ENCODE data around the gene PADI6. TPM values are rescaled to one million over a fixed set of nuclear protein-coding genes. Genes with fewer than 3 reads are reported as not detected.

Gene PADI6
- total RNA-seq, 4 donors from 2014 or later, result not detected

GRCh38 chr1:17440074-17440826, 68.3 kb downstream of the PADI6 start:
- DNase-seq (ENCODE audit: low spot score in 2 of 2), result no peak
- WGBS, 2 donors, result 35 to 41% methylated on average over 18 of the region's 18 CpGs
- TF ChIP-seq CTCF (IDR thresholded peaks at IDR 0.05), result no peak
- no peak for TF ChIP-seq POLR2A (IDR thresholded peaks at IDR 0.05)
- intact Hi-C loops (cut with DNase I; ENCODE audit: low total_unique reads), result no loop called here
- no peak overlapping the region for H3K4me3 ChIP-seq (ENCODE audit: low read depth, poor library complexity, severe bottlenecking)

GRCh38 chr1:17440827-17441168, 68.8 kb downstream of the PADI6 start:
- no peak overlapping the region for H3K4me3 ChIP-seq (ENCODE audit: low read depth, poor library complexity, severe bottlenecking)
- intact Hi-C loops (cut with DNase I; ENCODE audit: low total_unique reads), result no loop called here
- TF ChIP-seq CTCF (IDR thresholded peaks at IDR 0.05) (no peak), POLR2A (IDR thresholded peaks at IDR 0.05) (no peak)
- DNase-seq (ENCODE audit: low spot score in 2 of 2), result no peak
- WGBS, 2 donors, result 36 to 53% methylated on average over 6 of the region's 6 CpGs

GRCh38 chr1:17441265-17441992, 69.4 kb downstream of the PADI6 start:
- intact Hi-C loops (cut with DNase I; ENCODE audit: low total_unique reads), result no loop called here
- DNase-seq (ENCODE audit: low spot score in 2 of 2), result no peak
- H3K4me3 ChIP-seq (ENCODE audit: low read depth, poor library complexity, severe bottlenecking), result no peak overlapping the region
- WGBS, 2 donors, result 36 to 44% methylated on average over 10 of the region's 10 CpGs
- TF ChIP-seq CTCF (IDR thresholded peaks at IDR 0.05) (no peak), POLR2A (IDR thresholded peaks at IDR 0.05) (no peak)

- TF ChIP-seq CTCF (IDR thresholded peaks at IDR 0.05), result no peak
- no peak for TF ChIP-seq POLR2A (IDR thresholded peaks at IDR 0.05)
- intact Hi-C loops (cut with DNase I; ENCODE audit: low total_unique reads), result no loop called here
- no peak for DNase-seq (ENCODE audit: low spot score in 2 of 2)
- 63 to 73% methylated on average over 4 of the region's 4 CpGs for WGBS, 2 donors
- H3K4me3 ChIP-seq (ENCODE audit: low read depth, poor library complexity, severe bottlenecking), result no peak overlapping the region
Observed at GRCh38 chr1:17441993-17442357, 70.0 kb downstream of the PADI6 start.

GRCh38 chr1:17442841-17443240, 70.8 kb downstream of the PADI6 start:
- 75 to 77% methylated on average over 6 of the region's 6 CpGs for WGBS, 2 donors
- TF ChIP-seq POLR2A (IDR thresholded peaks at IDR 0.05) (no peak), CTCF (IDR thresholded peaks at IDR 0.05) (no peak)
- intact Hi-C loops (cut with DNase I; ENCODE audit: low total_unique reads), result no loop called here
- H3K4me3 ChIP-seq (ENCODE audit: low read depth, poor library complexity, severe bottlenecking), result no peak overlapping the region
- DNase-seq (ENCODE audit: low spot score in 2 of 2), result no peak
